Measurements from ENCODE around the gene TMEM219.

DNA sequence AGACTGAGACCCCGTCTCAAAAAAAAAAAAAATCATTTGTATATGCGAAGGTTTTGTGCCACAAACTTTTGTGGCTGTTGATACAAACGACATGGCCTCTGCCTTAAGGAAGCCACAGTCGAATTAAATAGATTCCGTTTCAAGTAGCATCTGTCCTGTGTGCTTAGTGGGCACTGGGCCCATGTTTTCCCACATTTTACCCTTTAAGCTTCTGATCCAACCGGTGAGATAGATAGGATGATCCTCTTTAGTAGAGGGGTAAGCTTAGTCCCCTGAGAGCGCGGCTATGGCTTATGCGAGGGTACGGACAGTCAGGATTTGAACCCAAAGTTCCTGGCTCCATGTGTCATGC, 776 bp upstream of the TMEM219 start:
- TF ChIP-seq RBFOX2 (IDR thresholded peaks at IDR 0.05; ENCODE audit: low read depth, low read length) (no peak), FOXM1 (IDR thresholded peaks at IDR 0.05; ENCODE audit: low read depth) (no peak), FOXM1 (CRISPR knock-in tag; IDR thresholded peaks at IDR 0.05; ENCODE audit: low read depth) (no peak)
- TF ChIP-seq, protein P1, sequence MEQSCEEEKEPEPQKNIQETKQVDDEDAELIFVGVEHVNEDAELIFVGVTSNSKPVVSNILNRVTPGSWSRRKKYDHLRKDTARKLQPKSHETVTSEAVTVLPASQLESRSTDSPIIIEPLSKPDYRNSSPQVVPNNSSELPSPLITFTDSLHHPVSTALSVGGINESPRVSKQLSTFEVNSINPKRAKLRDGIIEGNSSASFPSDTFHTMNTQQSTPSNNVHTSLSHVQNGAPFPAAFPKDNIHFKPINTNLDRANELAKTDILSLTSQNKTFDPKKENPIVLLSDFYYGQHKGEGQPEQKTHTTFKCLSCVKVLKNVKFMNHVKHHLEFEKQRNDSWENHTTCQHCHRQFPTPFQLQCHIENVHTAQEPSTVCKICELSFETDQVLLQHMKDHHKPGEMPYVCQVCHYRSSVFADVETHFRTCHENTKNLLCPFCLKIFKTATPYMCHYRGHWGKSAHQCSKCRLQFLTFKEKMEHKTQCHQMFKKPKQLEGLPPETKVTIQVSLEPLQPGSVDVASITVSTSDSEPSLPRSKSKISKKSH (CRISPR knock-in tag; IDR thresholded peaks at IDR 0.05): no peak
